SU-DHL-6 (cell line): ENCODE measurements around the gene MEI4.

Source experiments
- CTCF ChIP-seq: fragments of 200-600 bp; sonication (generic); IDR thresholded peaks from one replicate; pipeline ENCODE4 v1.5.1; 2017; ENCODE audit warnings: antibody characterized with exemption, mild to moderate bottlenecking, low read length, moderate library complexity; ENCODE audit not compliant: insufficient read depth, poor library complexity, severe bottlenecking
- EZH2phosphoT487 ChIP-seq: fragments of 200-600 bp; sonication (generic), shearing (Covaris generic); conservative IDR thresholded peaks from 2 replicates; pipeline ENCODE4 v1.6.1; 2018; ENCODE audit warnings: mild to moderate bottlenecking, antibody characterized with exemption, low read length, moderate library complexity, mixed read lengths

GRCh38 chr6:77653816-77654215 lies 977 bp downstream of the MEI4 start:
- no peak for TF ChIP-seq CTCF
- no peak for TF ChIP-seq EZH2phosphoT487
